ENCODE results near the gene DNLZ. TPM values are rescaled to one million over a fixed set of nuclear protein-coding genes. Genes with fewer than 3 reads are reported as not detected.
"Not testable (repeated sequence)": the region's sequence is repeated elsewhere in the genome, so short reads cannot be mapped to it uniquely, and the experiment has no call there.

Gene DNLZ
- total RNA-seq, 2 donors from 2014 or later, result 19.9 to 23.6 TPM

- intact Hi-C loops (cut with DNase I), result no loop called here
- no peak for DNase-seq (ENCODE audit: low spot score)
These were observed 2.3 kb upstream of the DNLZ start for GRCh38 chr9:136365775-136366222.

GRCh38 chr9:136364942-136365774 is 1.6 kb upstream of the DNLZ start:
- no peak for DNase-seq (ENCODE audit: low spot score)
- intact Hi-C loops (cut with DNase I), result no loop called here

GRCh38 chr9:136363949-136364748 is 605 bp upstream of the DNLZ start:
- intact Hi-C loops (cut with DNase I), result no loop called here
- no peak for DNase-seq (ENCODE audit: low spot score)

- no peak for DNase-seq (ENCODE audit: low spot score)
- intact Hi-C loops (cut with DNase I), result no loop called here
These were observed 1.1 kb downstream of the DNLZ start for GRCh38 chr9:136362450-136362784.

GRCh38 chr9:136361754-136362449 is 1.6 kb downstream of the DNLZ start:
- intact Hi-C loops (cut with DNase I), result no loop called here
- no peak for DNase-seq (ENCODE audit: low spot score)

- intact Hi-C loops (cut with DNase I), result no loop called here
- no peak for DNase-seq (ENCODE audit: low spot score)
These were observed 2.3 kb downstream of the DNLZ start for GRCh38 chr9:136361047-136361753.

GRCh38 chr9:136359774-136360718 is 3.5 kb downstream of the DNLZ start:
- no peak for DNase-seq (ENCODE audit: low spot score)
- intact Hi-C loops (cut with DNase I), result no loop called here

GRCh38 chr9:136358888-136359287 is 4.7 kb downstream of the DNLZ start:
- intact Hi-C loops (cut with DNase I), result no loop called here
- DNase-seq (ENCODE audit: low spot score), result no peak

GRCh38 chr9:136358016-136358415 is 5.5 kb downstream of the DNLZ start:
- intact Hi-C loops (cut with DNase I), result no loop called here

GRCh38 chr9:136357202-136357725 is 6.3 kb downstream of the DNLZ start:
- no peak for DNase-seq (ENCODE audit: low spot score)
- intact Hi-C loops (cut with DNase I), result no loop called here

More at GRCh38 chr9:136358016-136358415, 5.5 kb downstream of the DNLZ start:
- no peak for DNase-seq (ENCODE audit: low spot score)

GRCh38 chr9:136355616-136356557 is 7.7 kb downstream of the DNLZ start:
- intact Hi-C loops (cut with DNase I), result no loop called here
- DNase-seq (ENCODE audit: low spot score), result no peak

- intact Hi-C loops (cut with DNase I), result no loop called here
- no peak for DNase-seq (ENCODE audit: low spot score)
These were observed 8.9 kb downstream of the DNLZ start for GRCh38 chr9:136354592-136355085.

GRCh38 chr9:136353757-136354488 is 9.6 kb downstream of the DNLZ start:
- intact Hi-C loops (cut with DNase I), result no loop called here
- no peak for DNase-seq (ENCODE audit: low spot score)

GRCh38 chr9:136353088-136353487 is 10.5 kb downstream of the DNLZ start:
- no peak for DNase-seq (ENCODE audit: low spot score)
- intact Hi-C loops (cut with DNase I), result no loop called here

GRCh38 chr9:136352682-136353081 is 10.9 kb downstream of the DNLZ start:
- intact Hi-C loops (cut with DNase I), result no loop called here
- DNase-seq (ENCODE audit: low spot score), result no peak

- intact Hi-C loops (cut with DNase I); DNase-seq (ENCODE audit: low spot score): not testable (repeated sequence)
These were observed 11.7 kb downstream of the DNLZ start for GRCh38 chr9:136351868-136352267.

Measured in posterior vena cava (tissue), 2 donors.